Measurements from ENCODE around the gene PYGL.

DNA sequence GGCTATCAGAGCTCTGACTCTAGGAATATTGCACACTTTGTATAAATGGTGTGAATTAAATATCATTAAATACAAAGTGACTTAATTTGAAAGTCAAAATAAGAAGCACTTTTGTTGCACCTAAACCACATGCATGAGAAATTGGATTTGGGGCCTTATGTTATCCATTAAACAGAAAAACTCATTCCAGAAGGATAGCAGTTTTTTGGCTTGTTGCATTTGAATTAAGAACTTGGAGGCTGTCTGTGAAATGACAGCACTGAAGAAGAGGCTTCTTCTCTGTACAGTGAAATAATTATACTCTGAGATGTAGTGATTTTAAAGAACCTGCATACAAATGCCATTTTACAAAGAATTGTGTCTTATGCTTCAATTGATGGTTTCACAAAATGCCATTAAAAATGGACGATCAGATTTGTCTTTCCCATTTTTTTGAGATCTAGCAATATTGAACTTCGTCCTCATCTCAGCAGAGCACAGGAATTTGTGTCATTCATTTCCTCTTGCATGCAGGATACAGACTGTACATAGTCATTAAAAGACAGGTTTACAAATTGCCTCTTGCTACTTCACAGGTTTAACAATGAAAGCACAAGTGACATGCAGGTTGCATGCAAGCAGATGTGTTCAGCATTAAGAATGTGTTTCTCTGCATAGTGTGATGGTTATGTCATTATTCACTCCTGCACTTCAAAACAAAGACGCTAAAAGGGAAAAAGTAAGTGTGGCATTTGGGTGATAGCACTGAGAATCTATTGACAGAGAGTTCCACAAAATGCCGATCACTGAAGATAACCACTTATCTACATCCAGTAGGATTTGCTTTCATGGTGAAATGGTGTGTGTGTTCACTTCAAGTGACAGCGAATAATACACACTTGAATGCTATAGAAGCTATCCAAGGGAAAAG lies 35.9 kb upstream of the PYGL start:
- TF ChIP-seq EZH2phosphoT487 (IDR thresholded peaks at IDR 0.05; ENCODE audit: low read depth) (no peak), CTCF (IDR thresholded peaks at IDR 0.05; ENCODE audit: low read depth, low read length) (no peak)
